ENCODE results near the gene HSPA1A.

DNA sequence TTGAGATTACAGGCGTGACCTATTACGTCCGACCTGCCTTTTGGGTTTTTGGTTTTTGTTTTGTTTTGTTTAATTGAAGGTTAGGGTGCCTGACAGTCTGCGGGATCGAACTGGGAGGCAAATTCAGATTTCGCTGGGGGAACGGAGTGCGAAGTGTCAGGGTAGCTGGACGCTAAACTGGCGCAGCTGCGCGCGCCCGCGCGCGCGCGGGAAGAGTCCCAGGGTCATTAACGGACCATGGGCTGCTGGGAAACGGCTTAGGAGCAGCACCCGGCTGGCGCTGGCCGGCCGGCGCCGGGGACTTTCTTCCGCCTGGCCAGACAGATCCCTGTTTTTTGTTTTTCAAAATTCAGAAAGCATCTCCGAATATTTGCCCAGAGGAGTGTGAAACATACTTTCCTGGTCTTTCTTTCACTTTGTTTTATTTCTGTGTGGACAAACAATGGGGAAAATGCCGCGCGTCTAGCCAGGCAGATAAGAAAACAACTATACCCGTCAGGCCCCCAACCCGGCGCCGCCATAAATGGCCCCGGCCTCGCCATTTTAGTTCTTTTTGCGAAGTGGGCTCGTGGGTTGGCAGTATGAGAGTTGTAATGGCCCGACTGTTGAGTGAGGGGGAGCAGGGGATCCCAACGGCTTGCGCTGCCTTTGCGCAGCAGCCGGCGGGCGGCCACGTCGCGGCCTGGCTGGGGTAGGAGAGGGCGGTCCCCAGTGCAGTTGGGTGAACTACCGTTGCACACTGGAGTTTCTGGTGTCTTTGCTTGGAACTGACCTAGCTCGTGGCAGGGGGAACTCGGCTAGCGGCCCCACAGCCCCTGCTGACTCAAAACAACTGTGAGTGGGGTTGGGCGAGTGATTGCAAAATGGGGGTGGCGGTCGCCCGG is 19.3 kb downstream of the HSPA1A start:
- TF ChIP-seq CTCF (IDR thresholded peaks at IDR 0.05) = no peak
- peak in 1 of 2 donors; percentile 38 for TF ChIP-seq POLR2A (IDR thresholded peaks at IDR 0.05)
